ENCODE data around the gene SVOPL.

GRCh38 chr7:138691178-138691577 lies 10.0 kb downstream of the SVOPL start:
- TF ChIP-seq CTCF (IDR thresholded peaks at IDR 0.05) (no peak), EZH2 (IDR thresholded peaks at IDR 0.05; ENCODE audit: borderline replicate concordance, insufficient read depth, low read depth, low read length, poor library complexity, severe bottlenecking) (no peak)
